HG02759 (cell line): Measurements from ENCODE around the gene SMTN.
"Not testable (repeated sequence)": the region's sequence is repeated elsewhere in the genome, so short reads cannot be mapped to it uniquely, and the experiment has no call there.

ENCODE experiments used
- ATAC-seq: cut with Tn5 transposase; IDR thresholded peaks from one replicate; pipeline ENCODE4 v1.9.1; 2021; ENCODE audit warnings: mild to moderate bottlenecking, moderate library complexity; ENCODE audit not compliant: unreplicated experiment

The SMTN gene

GRCh38 chr22:31069691-31070314 lies 11.3 kb upstream of the SMTN start:
- not testable (repeated sequence) for ATAC-seq

- not testable (repeated sequence) for ATAC-seq
Observed at GRCh38 chr22:31073125-31073524, 8.0 kb upstream of the SMTN start.

- ATAC-seq, result not testable (repeated sequence)
Observed at GRCh38 chr22:31073545-31074145, 7.5 kb upstream of the SMTN start.

GRCh38 chr22:31075961-31076360 lies 5.2 kb upstream of the SMTN start:
- no peak for ATAC-seq

- no peak for ATAC-seq
Observed at GRCh38 chr22:31077681-31078080, 3.4 kb upstream of the SMTN start.

- ATAC-seq, result not testable (repeated sequence)
Observed at GRCh38 chr22:31078389-31078788, 2.7 kb upstream of the SMTN start.

- ATAC-seq, result no peak
Observed at GRCh38 chr22:31079095-31079642, 1.9 kb upstream of the SMTN start.

- ATAC-seq, result no peak
Observed at GRCh38 chr22:31080164-31080847, 812 bp upstream of the SMTN start.

GRCh38 chr22:31081963-31082605 lies 966 bp downstream of the SMTN start:
- no peak for ATAC-seq

- no peak for ATAC-seq
Observed at GRCh38 chr22:31082606-31083376, 1.7 kb downstream of the SMTN start.

GRCh38 chr22:31083377-31083768 lies 2.3 kb downstream of the SMTN start:
- no peak for ATAC-seq

GRCh38 chr22:31083923-31084810 lies 3.0 kb downstream of the SMTN start:
- ATAC-seq, result no peak

- peak; percentile 71 for ATAC-seq
Observed at GRCh38 chr22:31084811-31085492, 3.8 kb downstream of the SMTN start.

GRCh38 chr22:31085493-31085824 lies 4.3 kb downstream of the SMTN start:
- ATAC-seq, result no peak

- no peak for ATAC-seq
Observed at GRCh38 chr22:31085928-31086327, 4.8 kb downstream of the SMTN start.

GRCh38 chr22:31086703-31087330 lies 5.7 kb downstream of the SMTN start:
- no peak for ATAC-seq

- ATAC-seq, result no peak
Observed at GRCh38 chr22:31087744-31088215, 6.7 kb downstream of the SMTN start.

- no peak for ATAC-seq
Observed at GRCh38 chr22:31088233-31088986, 7.3 kb downstream of the SMTN start.
